ENCODE measurements around the gene TET1.
A peak's percentile ranks its signal among the peaks of the same experiment; 100 is the strongest.
"Not testable (repeated sequence)": the region's sequence is repeated elsewhere in the genome, so short reads cannot be mapped to it uniquely, and the experiment has no call there.

The TET1 gene

GRCh38 chr10:68565658-68566057 lies 5.5 kb downstream of the TET1 start:
- DNase-seq: no peak

- no peak for DNase-seq
These were observed 6.2 kb downstream of the TET1 start for GRCh38 chr10:68566351-68566750.

- no peak for DNase-seq
These were observed 6.8 kb downstream of the TET1 start for GRCh38 chr10:68566955-68567354.

- no peak for DNase-seq
These were observed 12.0 kb downstream of the TET1 start for GRCh38 chr10:68572151-68572550.

- DNase-seq: no peak
These were observed 13.9 kb downstream of the TET1 start for GRCh38 chr10:68574051-68574450.

- no peak for DNase-seq
These were observed 16.0 kb downstream of the TET1 start for GRCh38 chr10:68576118-68576517.

- DNase-seq: no peak
These were observed 18.8 kb downstream of the TET1 start for GRCh38 chr10:68578974-68579373.

GRCh38 chr10:68584187-68584586 lies 24.1 kb downstream of the TET1 start:
- DNase-seq: not testable (repeated sequence)

- DNase-seq: no peak
These were observed 26.6 kb downstream of the TET1 start for GRCh38 chr10:68586606-68587305.

GRCh38 chr10:68594405-68594804 lies 34.3 kb downstream of the TET1 start:
- DNase-seq: no peak

GRCh38 chr10:68595513-68595912 lies 35.4 kb downstream of the TET1 start:
- no peak for DNase-seq

GRCh38 chr10:68597407-68597806 lies 37.3 kb downstream of the TET1 start:
- DNase-seq: no peak

- peak; percentile 61 for DNase-seq
These were observed 39.0 kb downstream of the TET1 start for GRCh38 chr10:68598978-68599770.

- DNase-seq: no peak
These were observed 39.6 kb downstream of the TET1 start for GRCh38 chr10:68599771-68600040.

- peak; percentile 90 for DNase-seq
These were observed 40.1 kb downstream of the TET1 start for GRCh38 chr10:68600041-68600778.

- DNase-seq: no peak
These were observed 41.5 kb downstream of the TET1 start for GRCh38 chr10:68601501-68602265.

- no peak for DNase-seq
These were observed 42.3 kb downstream of the TET1 start for GRCh38 chr10:68602434-68602833.

- no peak for DNase-seq
These were observed 43.6 kb downstream of the TET1 start for GRCh38 chr10:68603766-68604165.

GRCh38 chr10:68604441-68604840 lies 44.3 kb downstream of the TET1 start:
- no peak for DNase-seq

GRCh38 chr10:68606918-68607317 lies 46.8 kb downstream of the TET1 start:
- DNase-seq: no peak

- DNase-seq: not testable (repeated sequence)
These were observed 49.9 kb downstream of the TET1 start for GRCh38 chr10:68610023-68610422.

- DNase-seq: no peak
These were observed 51.1 kb downstream of the TET1 start for GRCh38 chr10:68611227-68611626.

- not testable (repeated sequence) for DNase-seq
These were observed 53.8 kb downstream of the TET1 start for GRCh38 chr10:68613974-68614373.
